Measurements from ENCODE around the gene CCDC57. TPM values are rescaled to one million over a fixed set of nuclear protein-coding genes. Genes with fewer than 3 reads are reported as not detected.

Gene CCDC57
- total and polyA plus RNA-seq, 2 of the 8 experiments (the other 6 are each of a cell fraction or from before 2014, with no cell fraction given), result 8.4 to 12.9 TPM

DNA sequence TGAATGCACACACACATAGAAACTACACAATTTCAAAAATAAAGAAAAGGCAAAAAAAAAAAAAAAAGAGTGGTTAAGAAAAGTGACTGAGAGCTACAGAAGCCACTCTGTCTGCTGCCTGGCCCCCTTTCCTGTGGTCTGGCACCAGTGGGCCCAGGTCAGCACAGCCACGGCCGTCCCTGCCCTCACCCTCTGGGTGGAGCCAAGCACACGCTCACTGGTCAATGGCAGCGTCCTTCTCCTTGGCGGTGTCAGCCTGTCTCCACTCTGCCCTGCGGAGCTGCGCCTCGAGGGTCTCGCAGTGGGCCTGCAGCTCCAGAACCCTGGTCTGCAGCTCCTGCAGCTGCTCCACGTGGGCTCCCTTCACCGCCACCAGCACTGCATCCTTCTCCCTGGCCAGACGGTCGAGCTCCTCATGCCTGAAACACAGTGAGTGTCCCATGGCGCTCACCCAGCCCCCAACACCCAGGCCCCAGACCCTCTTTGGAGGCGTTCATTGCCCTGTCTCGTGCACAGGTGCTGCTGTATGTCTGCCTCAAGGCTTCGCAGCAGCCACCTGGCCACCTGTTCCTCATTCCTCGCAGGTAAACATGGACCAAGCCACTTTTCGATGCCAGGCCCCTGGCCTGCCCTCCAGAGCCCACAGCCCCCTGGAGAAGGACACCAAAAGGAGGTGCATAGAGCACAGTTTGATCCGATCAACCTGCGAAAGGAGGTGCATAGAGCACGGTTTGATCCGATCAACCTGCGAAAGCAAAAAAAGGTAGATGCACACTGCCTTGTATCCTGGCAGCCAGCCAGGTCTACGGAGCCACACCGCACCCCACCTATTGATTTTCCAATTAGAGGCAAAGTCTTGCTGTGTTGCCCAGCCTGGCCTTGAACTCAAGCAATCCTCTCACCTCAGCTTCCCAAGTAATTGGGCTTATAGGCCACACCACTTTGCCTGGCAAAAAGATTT, 24.4 kb downstream of the CCDC57 start:
- 91% methylated on average over 26 of the region's 26 CpGs; no CpG with 5 or more reads in 1 of the 2 experiments for WGBS, 2 experiments (ENCODE audit: extremely low coverage in 1 of 2, insufficient coverage in 1 of 2, insufficient read length in 1 of 2, insufficient replicate concordance in 2 of 2, low coverage in 1 of 2, low lambda C conversion rate in 2 of 2, missing lambda C conversion rate in 1 of 2)
- Histone ChIP-seq H3K18ac (ENCODE audit: extremely low read depth, low read length) (no peak overlapping the region), H3K27me3 (replicated peaks in 1 of 4; ENCODE audit: control insufficient read depth in 3 of 4, extremely low read depth in 1 of 4, insufficient read depth in 3 of 4, low read length in 3 of 4) (no peaks in the 10 kb centered on the region), H3K56ac (replicated peaks; ENCODE audit: insufficient read length, low read depth, low read length) (no peak overlapping the region), H3K36me3 (ENCODE audit: control insufficient read depth in 2 of 4, insufficient read depth in 4 of 4, low read length in 3 of 4) (no peaks in the 10 kb centered on the region; a peak in 2 of 8 replicates), H4K91ac (replicated peaks; ENCODE audit: insufficient read length, low read length) (no peak overlapping the region), H3K4me3 (ENCODE audit: extremely low read depth in 1 of 4, insufficient read depth in 2 of 4, low read depth in 3 of 4, low read length in 4 of 4) (no peak overlapping the region), H3K14ac (ENCODE audit: insufficient read length) (no peak overlapping the region), H3K4me2 (ENCODE audit: insufficient read depth in 1 of 2, low read depth in 2 of 2, low read length in 2 of 2) (no peak overlapping the region), H4K5ac (ENCODE audit: insufficient read length, low read depth, low read length) (no peak overlapping the region), H2BK20ac (ENCODE audit: low read length) (no peak overlapping the region), H2AK5ac (ENCODE audit: low read depth, low read length) (no peak overlapping the region), H3K79me2 (ENCODE audit: control insufficient read depth in 1 of 2, insufficient read depth in 2 of 2, low read length in 2 of 2) (no peaks in the 10 kb centered on the region), H3K9ac (replicated peaks in 1 of 4; ENCODE audit: extremely low read depth in 1 of 4, low read depth in 3 of 4, low read length in 3 of 4) (no peak overlapping the region), H2BK120ac (replicated peaks; ENCODE audit: low read depth, low read length) (no peak overlapping the region), H3K27ac (ENCODE audit: low read depth, low read length) (no peak overlapping the region), H3K9me3 (ENCODE audit: insufficient read depth in 2 of 2, low read depth in 1 of 2, low read length in 1 of 2) (no peaks in the 10 kb centered on the region), H4K8ac (ENCODE audit: extremely low read depth, insufficient read depth, low read length) (no peak overlapping the region), H3K79me1 (ENCODE audit: low read depth, low read length) (no peaks in the 10 kb centered on the region), H3K23me2 (ENCODE audit: low read depth, low read length) (no peaks in the 10 kb centered on the region), H3K4ac (replicated peaks; ENCODE audit: insufficient read length, low read depth, low read length) (no peak overlapping the region), H3K4me1 (replicated peaks in 1 of 4; ENCODE audit: control insufficient read depth in 3 of 4, insufficient read depth in 4 of 4, low read length in 3 of 4) (no peaks in the 10 kb centered on the region), H2BK15ac (ENCODE audit: low read length) (no peak overlapping the region), H2BK5ac (ENCODE audit: low read depth, low read length) (no peak overlapping the region), H2BK12ac (ENCODE audit: low read depth, low read length) (no peak overlapping the region), H3K23ac (ENCODE audit: insufficient read length) (no peak overlapping the region), H4K20me1 (replicated peaks in 1 of 2; ENCODE audit: control insufficient read depth in 1 of 2, insufficient read depth in 2 of 2, low read length in 2 of 2) (peaks cover 2 to 12% of the 10 kb centered on the region in 2 experiments), H2AFZ (ENCODE audit: low read length) (no peak overlapping the region)
- ChIA-PET CTCF (ENCODE audit: partially characterized antibody) (interaction anchor here (0.7 to 1.2 kb wide), 4 partner anchors 46 to 265 kb away, joined by 3 to 5 read pairs (median 3); no protein-coding TSS in a partner anchor), POLR2A (ENCODE audit: partially characterized antibody) (no interaction called here)
- DNase-seq (ENCODE audit: low read depth in 1 of 2, low spot score in 2 of 2) (no peak), FAIRE-seq (no peak)
- TF ChIP-seq RNF2 (IDR thresholded peaks at IDR 0.05; ENCODE audit: borderline replicate concordance, low read depth, low read length, missing control alignments, poor library complexity, severe bottlenecking) (no peak), KDM5A (IDR thresholded peaks at IDR 0.05; ENCODE audit: low read length) (no peak), SP2 (IDR thresholded peaks at IDR 0.05; ENCODE audit: low read length) (no peak), RBBP5 (IDR thresholded peaks at IDR 0.05; ENCODE audit: borderline replicate concordance, low read depth, low read length) (no peak), SIRT6 (IDR thresholded peaks at IDR 0.05; ENCODE audit: low read length) (no peak), POU5F1 (IDR thresholded peaks at IDR 0.05; ENCODE audit: low read depth, low read length) (no peak), TEAD4 (IDR thresholded peaks at IDR 0.05; ENCODE audit: low read depth, low read length) (no peak), KDM4A (IDR thresholded peaks at IDR 0.05; ENCODE audit: low read depth, low read length, severe bottlenecking) (no peak), SRF (IDR thresholded peaks at IDR 0.05; ENCODE audit: low read depth, low read length) (no peak), EGR1 (IDR thresholded peaks at IDR 0.05; ENCODE audit: borderline replicate concordance, low read depth, low read length) (no peak), POLR2A (IDR thresholded peaks at IDR 0.05; ENCODE audit: control extremely low read depth in 1 of 2, low read depth in 2 of 2, low read length in 2 of 2) (no peak), SAP30 (IDR thresholded peaks at IDR 0.05; ENCODE audit: insufficient read depth, insufficient replicate concordance, low read length) (no peak), CEBPB (IDR thresholded peaks at IDR 0.05; ENCODE audit: low read depth, low read length) (no peak)
